ENCODE measurements around the gene PCA3. TPM values are rescaled to one million over a fixed set of nuclear protein-coding genes. Genes with fewer than 3 reads are reported as not detected.

Gene PCA3
- total and polyA plus RNA-seq, 10 of the 15 experiments (the other 5 are each of a cell fraction or from before 2014, with no cell fraction given): 0.05 TPM; not detected in 9

DNA sequence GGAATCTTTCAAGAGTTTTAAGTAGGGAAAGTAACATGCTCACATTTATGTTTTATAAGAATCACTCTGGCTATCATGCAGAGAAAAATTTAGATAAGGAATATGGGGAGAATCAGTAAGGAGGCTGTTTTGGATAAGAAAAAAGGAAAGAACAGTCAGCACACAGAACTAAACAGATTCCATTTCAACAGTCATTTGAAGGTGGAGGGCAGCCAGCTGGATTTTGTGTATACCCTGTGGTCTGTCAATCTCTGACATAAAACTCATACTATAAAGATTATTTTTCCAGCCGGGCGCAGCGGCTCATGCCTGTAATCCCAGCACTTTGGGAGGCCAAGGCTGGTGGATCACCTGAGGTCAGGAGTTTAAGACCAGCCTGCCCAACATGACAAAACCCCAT lies 64.2 kb downstream of the PCA3 start:
- Histone ChIP-seq H3K9me3 (replicated peaks; ENCODE audit: control insufficient read depth, insufficient read depth, low read length) (no peaks in the 10 kb centered on the region), H3K4me3 (no peak overlapping the region), H3K4me1 (ENCODE audit: control insufficient read depth, insufficient read depth, low read length) (no peaks in the 10 kb centered on the region), H2AFZ (ENCODE audit: control insufficient read depth, low read depth, low read length) (no peak overlapping the region), H3K4me2 (ENCODE audit: control insufficient read depth, insufficient read depth) (no peak overlapping the region), H3K27me3 (replicated peaks in 1 of 2; ENCODE audit: control insufficient read depth in 2 of 2, insufficient read depth in 2 of 2, low read length in 1 of 2) (0 out of 4 replicates have a peak, but pooled peaks cover 0 to 3% of the 10 kb centered on the region in 2 experiments), H3K79me2 (ENCODE audit: control insufficient read depth, insufficient read depth, low read length) (no peaks in the 10 kb centered on the region), H4K20me1 (ENCODE audit: control insufficient read depth, insufficient read depth) (no peaks in the 10 kb centered on the region), H3K36me3 (ENCODE audit: control insufficient read depth in 2 of 2, insufficient read depth in 2 of 2, low read length in 1 of 2) (no peaks in the 10 kb centered on the region), H3K9ac (ENCODE audit: control insufficient read depth, insufficient read depth, low read length) (no peak overlapping the region), H3K27ac (ENCODE audit: control insufficient read depth, insufficient read depth) (no peak overlapping the region)
- intact Hi-C loops (cut with micrococcal nuclease; ENCODE audit: unreplicated experiment) (no loop called here), in situ Hi-C loops (cut with MboI) (no loop called here)
- FAIRE-seq (no peak), DNase-seq (ENCODE audit: low read depth, low spot score) (no peak), ATAC-seq (no peak)
- ChIA-PET POLR2A (no interaction called here), SMC1A (ENCODE audit: uncharacterized antibody, unreplicated experiment) (no interaction called here), CTCF (no interaction called here), RAD21 (ENCODE audit: unreplicated experiment) (no interaction called here)
- 38% methylated on average over 3 of the region's 3 CpGs for WGBS (ENCODE audit: insufficient coverage, insufficient replicate concordance, low lambda C conversion rate, missing lambda C conversion rate)
- BruUV-seq (replicated peaks): no TSS peak
- TF ChIP-seq KDM1A (IDR thresholded peaks at IDR 0.05; ENCODE audit: borderline replicate concordance) (no peak), CREM (IDR thresholded peaks at IDR 0.05; ENCODE audit: low read depth) (no peak), ZNF384 (IDR thresholded peaks at IDR 0.05; ENCODE audit: borderline replicate concordance, low read depth, low read length) (no peak), CHD1 (IDR thresholded peaks at IDR 0.05; ENCODE audit: low read depth, low read length) (no peak), FOXM1 (IDR thresholded peaks at IDR 0.05; ENCODE audit: low read depth, low read length) (no peak), RAD21 (IDR thresholded peaks at IDR 0.05; ENCODE audit: insufficient read depth, low read depth, low read length) (no peak), E2F8 (IDR thresholded peaks at IDR 0.05; ENCODE audit: low read depth, partially characterized antibody) (no peak), HDAC2 (IDR thresholded peaks at IDR 0.05) (no peak), RELB (IDR thresholded peaks at IDR 0.05; ENCODE audit: low read depth) (no peak), ETV6 (conservative IDR thresholded peaks at IDR 0.05 in 1 of 2, IDR thresholded peaks at IDR 0.05 in 1 of 2; ENCODE audit: borderline replicate concordance in 1 of 2, low read depth in 1 of 2) (no peak), ZNF217 (IDR thresholded peaks at IDR 0.05) (no peak), MYC (IDR thresholded peaks at IDR 0.05; ENCODE audit: insufficient read depth, insufficient read length, insufficient replicate concordance, low read length, severe bottlenecking) (no peak), ZNF207 (IDR thresholded peaks at IDR 0.05; ENCODE audit: borderline replicate concordance) (no peak), NR2C2 (IDR thresholded peaks at IDR 0.05; ENCODE audit: borderline replicate concordance, control insufficient read depth, insufficient read length, low read depth) (no peak)
- TF ChIP-seq, protein P1, sequence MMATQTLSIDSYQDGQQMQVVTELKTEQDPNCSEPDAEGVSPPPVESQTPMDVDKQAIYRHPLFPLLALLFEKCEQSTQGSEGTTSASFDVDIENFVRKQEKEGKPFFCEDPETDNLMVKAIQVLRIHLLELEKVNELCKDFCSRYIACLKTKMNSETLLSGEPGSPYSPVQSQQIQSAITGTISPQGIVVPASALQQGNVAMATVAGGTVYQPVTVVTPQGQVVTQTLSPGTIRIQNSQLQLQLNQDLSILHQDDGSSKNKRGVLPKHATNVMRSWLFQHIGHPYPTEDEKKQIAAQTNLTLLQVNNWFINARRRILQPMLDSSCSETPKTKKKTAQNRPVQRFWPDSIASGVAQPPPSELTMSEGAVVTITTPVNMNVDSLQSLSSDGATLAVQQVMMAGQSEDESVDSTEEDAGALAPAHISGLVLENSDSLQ (IDR thresholded peaks at IDR 0.05): no peak
- TF ChIP-seq, protein P2, sequence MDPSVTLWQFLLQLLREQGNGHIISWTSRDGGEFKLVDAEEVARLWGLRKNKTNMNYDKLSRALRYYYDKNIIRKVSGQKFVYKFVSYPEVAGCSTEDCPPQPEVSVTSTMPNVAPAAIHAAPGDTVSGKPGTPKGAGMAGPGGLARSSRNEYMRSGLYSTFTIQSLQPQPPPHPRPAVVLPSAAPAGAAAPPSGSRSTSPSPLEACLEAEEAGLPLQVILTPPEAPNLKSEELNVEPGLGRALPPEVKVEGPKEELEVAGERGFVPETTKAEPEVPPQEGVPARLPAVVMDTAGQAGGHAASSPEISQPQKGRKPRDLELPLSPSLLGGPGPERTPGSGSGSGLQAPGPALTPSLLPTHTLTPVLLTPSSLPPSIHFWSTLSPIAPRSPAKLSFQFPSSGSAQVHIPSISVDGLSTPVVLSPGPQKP (IDR thresholded peaks at IDR 0.05; ENCODE audit: low read depth, low read length): no peak

Measured in GM12878 (cell line).